Measurements from ENCODE around the gene MRPS23.

Gene MRPS23

GRCh38 chr17:57866319-57866718, 16.5 kb upstream of the MRPS23 start:
- H3K27ac ChIP-seq (ENCODE audit: extremely low read depth, low read depth, low read length), result no peak overlapping the region
- no peaks in the 10 kb centered on the region for H3K9me3 ChIP-seq (ENCODE audit: control insufficient read depth, insufficient read depth, low read depth, low read length)
- CTCF ChIA-PET, result interaction anchor here (0.9 to 6.8 kb wide), 3 partner anchors 8 to 133 kb away, joined by 3 to 78 read pairs (median 9); no protein-coding TSS in a partner anchor
- H3K4me1 ChIP-seq (ENCODE audit: control insufficient read depth, insufficient read depth, low read length), result peaks cover 6% of the 10 kb centered on the region; the same call in 1 of the 2 replicates
- peaks cover 0 to 29% of the 10 kb centered on the region in 2 experiments; a peak in 2 of 3 replicates for H3K36me3 ChIP-seq (ENCODE audit: control insufficient read depth in 2 of 2, insufficient read depth in 1 of 2, low read length in 2 of 2)
- TF ChIP-seq ZNF670 (tag by site-specific recombination; IDR thresholded peaks at IDR 0.05; ENCODE audit: low read depth) (no peak), ELK4 (IDR thresholded peaks at IDR 0.05; ENCODE audit: borderline replicate concordance, low read depth, low read length) (no peak), ZNF596 (tag by site-specific recombination; IDR thresholded peaks at IDR 0.05) (no peak), ZNF513 (tag by site-specific recombination; IDR thresholded peaks at IDR 0.05) (no peak), ZSCAN4 (tag by site-specific recombination; IDR thresholded peaks at IDR 0.05) (no peak), ZNF404 (tag by site-specific recombination; IDR thresholded peaks at IDR 0.05) (no peak), ZFHX2 (tag by site-specific recombination; conservative IDR thresholded peaks at IDR 0.05) (no peak)
- TF ChIP-seq, protein P1, sequence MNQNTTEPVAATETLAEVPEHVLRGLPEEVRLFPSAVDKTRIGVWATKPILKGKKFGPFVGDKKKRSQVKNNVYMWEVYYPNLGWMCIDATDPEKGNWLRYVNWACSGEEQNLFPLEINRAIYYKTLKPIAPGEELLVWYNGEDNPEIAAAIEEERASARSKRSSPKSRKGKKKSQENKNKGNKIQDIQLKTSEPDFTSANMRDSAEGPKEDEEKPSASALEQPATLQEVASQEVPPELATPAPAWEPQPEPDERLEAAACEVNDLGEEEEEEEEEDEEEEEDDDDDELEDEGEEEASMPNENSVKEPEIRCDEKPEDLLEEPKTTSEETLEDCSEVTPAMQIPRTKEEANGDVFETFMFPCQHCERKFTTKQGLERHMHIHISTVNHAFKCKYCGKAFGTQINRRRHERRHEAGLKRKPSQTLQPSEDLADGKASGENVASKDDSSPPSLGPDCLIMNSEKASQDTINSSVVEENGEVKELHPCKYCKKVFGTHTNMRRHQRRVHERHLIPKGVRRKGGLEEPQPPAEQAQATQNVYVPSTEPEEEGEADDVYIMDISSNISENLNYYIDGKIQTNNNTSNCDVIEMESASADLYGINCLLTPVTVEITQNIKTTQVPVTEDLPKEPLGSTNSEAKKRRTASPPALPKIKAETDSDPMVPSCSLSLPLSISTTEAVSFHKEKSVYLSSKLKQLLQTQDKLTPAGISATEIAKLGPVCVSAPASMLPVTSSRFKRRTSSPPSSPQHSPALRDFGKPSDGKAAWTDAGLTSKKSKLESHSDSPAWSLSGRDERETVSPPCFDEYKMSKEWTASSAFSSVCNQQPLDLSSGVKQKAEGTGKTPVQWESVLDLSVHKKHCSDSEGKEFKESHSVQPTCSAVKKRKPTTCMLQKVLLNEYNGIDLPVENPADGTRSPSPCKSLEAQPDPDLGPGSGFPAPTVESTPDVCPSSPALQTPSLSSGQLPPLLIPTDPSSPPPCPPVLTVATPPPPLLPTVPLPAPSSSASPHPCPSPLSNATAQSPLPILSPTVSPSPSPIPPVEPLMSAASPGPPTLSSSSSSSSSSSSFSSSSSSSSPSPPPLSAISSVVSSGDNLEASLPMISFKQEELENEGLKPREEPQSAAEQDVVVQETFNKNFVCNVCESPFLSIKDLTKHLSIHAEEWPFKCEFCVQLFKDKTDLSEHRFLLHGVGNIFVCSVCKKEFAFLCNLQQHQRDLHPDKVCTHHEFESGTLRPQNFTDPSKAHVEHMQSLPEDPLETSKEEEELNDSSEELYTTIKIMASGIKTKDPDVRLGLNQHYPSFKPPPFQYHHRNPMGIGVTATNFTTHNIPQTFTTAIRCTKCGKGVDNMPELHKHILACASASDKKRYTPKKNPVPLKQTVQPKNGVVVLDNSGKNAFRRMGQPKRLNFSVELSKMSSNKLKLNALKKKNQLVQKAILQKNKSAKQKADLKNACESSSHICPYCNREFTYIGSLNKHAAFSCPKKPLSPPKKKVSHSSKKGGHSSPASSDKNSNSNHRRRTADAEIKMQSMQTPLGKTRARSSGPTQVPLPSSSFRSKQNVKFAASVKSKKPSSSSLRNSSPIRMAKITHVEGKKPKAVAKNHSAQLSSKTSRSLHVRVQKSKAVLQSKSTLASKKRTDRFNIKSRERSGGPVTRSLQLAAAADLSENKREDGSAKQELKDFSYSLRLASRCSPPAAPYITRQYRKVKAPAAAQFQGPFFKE (tag by site-specific recombination; IDR thresholded peaks at IDR 0.05; ENCODE audit: borderline replicate concordance), result no peak
- TF ChIP-seq, protein P2, sequence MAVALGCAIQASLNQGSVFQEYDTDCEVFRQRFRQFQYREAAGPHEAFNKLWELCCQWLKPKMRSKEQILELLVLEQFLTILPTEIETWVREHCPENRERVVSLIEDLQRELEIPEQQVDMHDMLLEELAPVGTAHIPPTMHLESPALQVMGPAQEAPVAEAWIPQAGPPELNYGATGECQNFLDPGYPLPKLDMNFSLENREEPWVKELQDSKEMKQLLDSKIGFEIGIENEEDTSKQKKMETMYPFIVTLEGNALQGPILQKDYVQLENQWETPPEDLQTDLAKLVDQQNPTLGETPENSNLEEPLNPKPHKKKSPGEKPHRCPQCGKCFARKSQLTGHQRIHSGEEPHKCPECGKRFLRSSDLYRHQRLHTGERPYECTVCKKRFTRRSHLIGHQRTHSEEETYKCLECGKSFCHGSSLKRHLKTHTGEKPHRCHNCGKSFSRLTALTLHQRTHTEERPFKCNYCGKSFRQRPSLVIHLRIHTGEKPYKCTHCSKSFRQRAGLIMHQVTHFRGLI (tag by site-specific recombination; IDR thresholded peaks at IDR 0.05), result no peak
- TF ChIP-seq, protein P3, sequence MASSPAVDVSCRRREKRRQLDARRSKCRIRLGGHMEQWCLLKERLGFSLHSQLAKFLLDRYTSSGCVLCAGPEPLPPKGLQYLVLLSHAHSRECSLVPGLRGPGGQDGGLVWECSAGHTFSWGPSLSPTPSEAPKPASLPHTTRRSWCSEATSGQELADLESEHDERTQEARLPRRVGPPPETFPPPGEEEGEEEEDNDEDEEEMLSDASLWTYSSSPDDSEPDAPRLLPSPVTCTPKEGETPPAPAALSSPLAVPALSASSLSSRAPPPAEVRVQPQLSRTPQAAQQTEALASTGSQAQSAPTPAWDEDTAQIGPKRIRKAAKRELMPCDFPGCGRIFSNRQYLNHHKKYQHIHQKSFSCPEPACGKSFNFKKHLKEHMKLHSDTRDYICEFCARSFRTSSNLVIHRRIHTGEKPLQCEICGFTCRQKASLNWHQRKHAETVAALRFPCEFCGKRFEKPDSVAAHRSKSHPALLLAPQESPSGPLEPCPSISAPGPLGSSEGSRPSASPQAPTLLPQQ (tag by site-specific recombination; IDR thresholded peaks at IDR 0.05), result no peak
- no peak overlapping the region for H3K4me3 ChIP-seq (ENCODE audit: low read depth, low read length)
- POLR2A ChIA-PET, result interaction anchor here (1.5 kb wide), 1 partner anchor 8 kb away, joined by 7 read pairs; no protein-coding TSS in a partner anchor
